Fibroblast of lung (primary cell): Measurements from ENCODE around the gene FLNC. TPM values are rescaled to one million over a fixed set of nuclear protein-coding genes. Genes with fewer than 3 reads are reported as not detected.

ENCODE experiments used
- DNase-seq, 2 donors: peaks; one replicate each; pipeline versions ENCODE4 v3.0.0 to v3.0.0-alpha.2; 2010; ENCODE audit warnings: low read depth in 2 of 2
- H2AFZ ChIP-seq: 2 replicates; pipeline ENCODE4 v1.5.1; 2012; ENCODE audit warnings: low read length, control low read depth, inconsistent platforms
- H3K27ac ChIP-seq: 2 replicates; pipeline ENCODE4 v1.5.1; 2011; ENCODE audit warnings: low read length, control low read depth; ENCODE audit not compliant: insufficient read depth
- H3K27me3 ChIP-seq: 2 replicates; pipeline ENCODE4 v1.5.1; 2011; ENCODE audit warnings: mild to moderate bottlenecking, low read length; ENCODE audit not compliant: control insufficient read depth, insufficient read depth
- H3K36me3 ChIP-seq: 2 replicates; pipeline ENCODE4 v1.5.1; 2011; ENCODE audit warnings: low read length; ENCODE audit not compliant: control insufficient read depth, insufficient read depth
- H3K4me1 ChIP-seq: 2 replicates; pipeline ENCODE4 v1.5.1; 2011; ENCODE audit warnings: low read length; ENCODE audit not compliant: control insufficient read depth, insufficient read depth; ENCODE audit errors: extremely low read depth
- H3K4me2 ChIP-seq: 2 replicates; pipeline ENCODE4 v1.5.1; 2011; ENCODE audit warnings: low read length, control low read depth; ENCODE audit not compliant: insufficient read depth; ENCODE audit errors: extremely low read depth
- H3K4me3 ChIP-seq, 4 experiments: fragments of 200-600 bp in 1 of 4; sonication (generic) in 1 of 4; replicated peaks in 1 of 4; 2 replicates each; pipeline ENCODE4 v1.5.1; 2011 to 2016; ENCODE audit warnings: low read length in 4 of 4, low read depth in 3 of 4, mild to moderate bottlenecking in 3 of 4, control low read depth in 2 of 4, inconsistent platforms in 1 of 4, mixed read lengths in 1 of 4; ENCODE audit not compliant: insufficient read depth in 1 of 4; ENCODE audit errors: control extremely low read depth in 1 of 4
- H3K79me2 ChIP-seq: 2 replicates; pipeline ENCODE4 v1.5.1; 2012; ENCODE audit warnings: mild to moderate bottlenecking, low read length, inconsistent platforms; ENCODE audit not compliant: control insufficient read depth, insufficient read depth
- H3K9ac ChIP-seq: 2 replicates; pipeline ENCODE4 v1.5.1; 2011; ENCODE audit warnings: mild to moderate bottlenecking, low read length, control low read depth; ENCODE audit not compliant: insufficient read depth
- H3K9me3 ChIP-seq: 2 replicates; pipeline ENCODE4 v1.5.1; 2012; ENCODE audit warnings: low read depth, low read length; ENCODE audit not compliant: control insufficient read depth, insufficient read depth
- H4K20me1 ChIP-seq: 2 replicates; pipeline ENCODE4 v1.5.1; 2011; ENCODE audit warnings: low read length; ENCODE audit not compliant: control insufficient read depth, insufficient read depth; ENCODE audit errors: extremely low read depth
- CTCF ChIP-seq, 2 donors: IDR thresholded peaks in 1 of 2; conservative IDR thresholded peaks in 1 of 2; 1 replicate in 1 of 2; 2 replicates in 1 of 2; pipeline ENCODE4 v1.5.1; 2011 to 2012; ENCODE audit warnings: low read length in 2 of 2, control low read depth in 1 of 2, inconsistent platforms in 1 of 2, low read depth in 1 of 2, mild to moderate bottlenecking in 1 of 2
- EZH2 ChIP-seq: IDR thresholded peaks from 2 replicates; pipeline ENCODE4 v1.5.1; 2012; ENCODE audit warnings: low read length, control low read depth, mild to moderate bottlenecking; ENCODE audit errors: missing control alignments
- polyA plus RNA-seq, 2 donors: library from polyadenylated mRNA; depleted of rRNA in 1 of 2; stranded (reverse) in 1 of 2; unstranded in 1 of 2; fragments of >200 nt; gene quantifications; 2 replicates each; pipeline ENCODE4 v1.2.1, GENCODE V29; 2011 to 2012; ENCODE audit warnings: missing spikeins in 1 of 2
- total RNA-seq: library from RNA; depleted of rRNA; stranded (reverse); fragments of >200 nt; gene quantifications from 2 replicates; pipeline ENCODE4 v1.2.1, GENCODE V29; 2014

FLNC gene
- total and polyA plus RNA-seq, 2 donors (not counting 1 experiment from before 2014, with no cell fraction given) = 29.3 to 191 TPM

- peaks cover 31% of the 10 kb centered on the region for H3K79me2 ChIP-seq
- H3K9ac ChIP-seq = no peak overlapping the region
- H3K4me1 ChIP-seq = peaks cover 9% of the 10 kb centered on the region
- peaks cover 71% of the 10 kb centered on the region for H3K36me3 ChIP-seq
- no peak for DNase-seq
- no peaks in the 10 kb centered on the region for H3K27me3 ChIP-seq
- H3K4me2 ChIP-seq = no peak overlapping the region
- no peak for TF ChIP-seq EZH2
- TF ChIP-seq CTCF (conservative IDR thresholded peaks at IDR 0.05 in 1 of 2, IDR thresholded peaks at IDR 0.05 in 1 of 2; ENCODE audit: low read depth in 1 of 2, low read length in 2 of 2) = no peak
- H3K27ac ChIP-seq = no peak overlapping the region
- no peaks in the 10 kb centered on the region for H4K20me1 ChIP-seq
- no peak overlapping the region for H2AFZ ChIP-seq
- H3K9me3 ChIP-seq = no peaks in the 10 kb centered on the region
- H3K4me3 ChIP-seq = no peak overlapping the region
Observed at GRCh38 chr7:128838109-128838779, 8.0 kb downstream of the FLNC start.

GRCh38 chr7:128838981-128839731 lies 8.9 kb downstream of the FLNC start:
- H3K79me2 ChIP-seq = peaks cover 27% of the 10 kb centered on the region
- H4K20me1 ChIP-seq = no peaks in the 10 kb centered on the region
- no peaks in the 10 kb centered on the region for H3K9me3 ChIP-seq
- peaks cover 79% of the 10 kb centered on the region for H3K36me3 ChIP-seq
- H3K27me3 ChIP-seq = no peaks in the 10 kb centered on the region
- no peak for DNase-seq
- H3K4me2 ChIP-seq = no peak overlapping the region
- H3K9ac ChIP-seq = no peak overlapping the region
- TF ChIP-seq CTCF (conservative IDR thresholded peaks at IDR 0.05 in 1 of 2, IDR thresholded peaks at IDR 0.05 in 1 of 2; ENCODE audit: low read depth in 1 of 2, low read length in 2 of 2) (no peak), EZH2 (no peak)
- no peak overlapping the region for H3K27ac ChIP-seq
- H2AFZ ChIP-seq = no peak overlapping the region
- H3K4me3 ChIP-seq = no peak overlapping the region
- H3K4me1 ChIP-seq = peaks cover 6% of the 10 kb centered on the region

- Histone ChIP-seq H3K27ac (no peak overlapping the region), H3K36me3 (peaks cover 83% of the 10 kb centered on the region), H4K20me1 (no peaks in the 10 kb centered on the region), H3K79me2 (peaks cover 24% of the 10 kb centered on the region), H3K27me3 (no peaks in the 10 kb centered on the region), H2AFZ (no peak overlapping the region), H3K4me3 (no peak overlapping the region), H3K4me1 (peaks cover 6% of the 10 kb centered on the region), H3K9ac (no peak overlapping the region), H3K9me3 (no peaks in the 10 kb centered on the region), H3K4me2 (no peak overlapping the region)
- TF ChIP-seq CTCF (conservative IDR thresholded peaks at IDR 0.05 in 1 of 2, IDR thresholded peaks at IDR 0.05 in 1 of 2; ENCODE audit: low read depth in 1 of 2, low read length in 2 of 2) (no peak), EZH2 (no peak)
- DNase-seq = no peak
Observed at GRCh38 chr7:128839751-128840177, 9.6 kb downstream of the FLNC start.
